ENCODE results near the gene ANKEF1.

The ANKEF1 gene

GRCh38 chr20:10096790-10097189 is 62.0 kb downstream of the ANKEF1 start:
- TF ChIP-seq CTCF (IDR thresholded peaks at IDR 0.05) = no peak

GRCh38 chr20:10105046-10105445 is 70.3 kb downstream of the ANKEF1 start:
- TF ChIP-seq CTCF (IDR thresholded peaks at IDR 0.05) = no peak
